Tibial nerve (tissue), 4 donors: Measurements from ENCODE around the gene WBP4. TPM values are rescaled to one million over a fixed set of nuclear protein-coding genes. Genes with fewer than 3 reads are reported as not detected.

Source experiments
- DNase-seq, 2 donors: peaks; one replicate each; pipeline ENCODE4 v3.0.0-alpha.2; 2019; ENCODE audit warnings: low spot score in 2 of 2
- H3K27ac ChIP-seq, 4 donors: fragments of 200-600 bp; sonication (generic) in 3 of 4; one replicate each; pipeline ENCODE4 v1.5.1; 2017 to 2019; ENCODE audit warnings: mild to moderate bottlenecking in 1 of 4
- H3K27me3 ChIP-seq, 2 donors: fragments of 200-600 bp; sonication (generic) in 1 of 2; one replicate each; pipeline versions ENCODE4 v1.5.1 to v1.6.0; 2017 to 2019
- H3K36me3 ChIP-seq, 3 donors: fragments of 200-600 bp; sonication (generic); one replicate each; pipeline ENCODE4 v1.5.1; 2018 to 2019
- H3K4me1 ChIP-seq, 4 donors: fragments of 200-600 bp; sonication (generic) in 3 of 4; one replicate each; pipeline ENCODE4 v1.5.1; 2017 to 2019
- H3K4me3 ChIP-seq, 4 donors: fragments of 200-600 bp; sonication (generic) in 3 of 4; one replicate each; pipeline ENCODE4 v1.5.1; 2017 to 2019; ENCODE audit warnings: mild to moderate bottlenecking in 1 of 4, moderate library complexity in 1 of 4
- H3K9me3 ChIP-seq, 4 donors: fragments of 200-600 bp; sonication (generic) in 3 of 4; one replicate each; pipeline ENCODE4 v1.5.1; 2017 to 2019
- EP300 ChIP-seq, 2 donors: sonication (generic); formaldehyde crosslinking; IDR thresholded peaks; one replicate each; pipeline ENCODE4 v1.6.1; 2017; ENCODE audit warnings: antibody characterized with exemption in 2 of 2, mild to moderate bottlenecking in 1 of 2
- POLR2A ChIP-seq, 2 donors: fragments of 450-650 bp; IDR thresholded peaks; one replicate each; pipeline ENCODE4 v1.6.1; 2017; ENCODE audit warnings: antibody characterized with exemption in 2 of 2, mild to moderate bottlenecking in 2 of 2, moderate library complexity in 2 of 2
- WGBS, 2 donors: methylation state at CpG; one replicate each; pipeline ENCODE4 v1.1.5; 2018; 5-methylcytosine and 5-hydroxymethylcytosine counted together
- small RNA-seq: library from RNA; depleted of rRNA; stranded (forward); fragments of <200 nt; gene quantifications from one replicate; pipeline ENCODE3, GENCODE V24; 2016
- total RNA-seq, 4 donors: library from RNA; depleted of rRNA; stranded (reverse); fragments of >200 nt; gene quantifications; one replicate each; pipeline ENCODE4 v1.1.0, GENCODE V29; 2016
- TF ChIP-seq, protein P1 (sequence below), 5 experiments: fragments of 200-600 bp in 3 of 5; fragments of 450-650 bp in 2 of 5; sonication (generic) in 3 of 5; IDR thresholded peaks; one replicate each; pipeline ENCODE4 v1.5.1; 2016 to 2019; ENCODE audit warnings: antibody characterized with exemption in 5 of 5, mild to moderate bottlenecking in 3 of 5, moderate library complexity in 2 of 5

Gene WBP4
- total RNA-seq, 4 donors from 2014 or later = 10.2 to 27.1 (median 15.5) TPM

DNA sequence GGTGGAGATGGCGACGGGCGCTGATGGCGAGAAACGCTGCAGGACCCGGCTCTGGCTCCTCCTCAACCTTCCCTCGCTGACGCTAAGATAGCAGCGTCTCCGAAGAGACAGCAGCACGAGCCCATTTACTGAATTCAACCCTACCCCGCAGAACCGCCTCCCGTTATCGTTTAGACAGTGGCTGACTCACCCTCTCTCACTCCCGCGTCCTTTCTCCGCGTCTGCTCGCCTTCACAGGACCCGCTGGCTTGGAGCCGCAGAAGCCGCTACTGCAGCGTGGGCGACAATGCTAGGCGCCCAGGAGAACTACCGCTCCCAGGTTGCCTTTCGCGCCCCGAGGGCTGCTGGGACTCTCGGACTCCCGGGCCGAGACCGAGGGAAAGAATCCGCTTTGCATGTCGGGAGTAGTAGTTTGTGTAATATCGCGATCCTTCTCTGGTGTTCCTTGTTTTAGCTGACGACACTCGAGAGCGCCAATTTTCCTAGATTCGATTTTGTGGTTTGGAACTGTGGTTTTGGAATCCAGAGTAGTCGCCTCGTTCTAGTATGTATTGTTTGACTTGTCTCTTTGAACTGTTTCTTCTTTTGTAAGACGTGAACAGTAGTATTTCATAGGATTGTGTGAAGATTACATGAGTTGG, 71.3 kb downstream of the WBP4 start, which contains the start of gene KBTBD6:
Gene KBTBD6, minus strand, starts transcription at position 291 of the 641 bp plus-strand sequence. CDS start 291 bp downstream, outside the sequence.
- Histone ChIP-seq H3K9me3 (no peaks in the 10 kb centered on the region), H3K27ac (peak within 1 kb of the TSS; percentile 41 to 91 (median 78)), H3K36me3 (no peaks in the 10 kb centered on the region), H3K4me1 (peaks cover 0 to 54% (median 15%) of the 10 kb centered on the region in 4 donors), H3K27me3 (no peaks in the 10 kb centered on the region), H3K4me3 (peak within 1 kb of the TSS; percentile 44 to 88 (median 80))
- 1% methylated on average over 36 to 40 of the region's 45 CpGs for WGBS, 2 donors
- DNase-seq = peak; percentile 84 to 91
- peak; percentile 79 to 93 for TF ChIP-seq EP300 (IDR thresholded peaks at IDR 0.05)
- peak; percentile 41 to 64 for TF ChIP-seq POLR2A (IDR thresholded peaks at IDR 0.05)
- TF ChIP-seq, protein P1, sequence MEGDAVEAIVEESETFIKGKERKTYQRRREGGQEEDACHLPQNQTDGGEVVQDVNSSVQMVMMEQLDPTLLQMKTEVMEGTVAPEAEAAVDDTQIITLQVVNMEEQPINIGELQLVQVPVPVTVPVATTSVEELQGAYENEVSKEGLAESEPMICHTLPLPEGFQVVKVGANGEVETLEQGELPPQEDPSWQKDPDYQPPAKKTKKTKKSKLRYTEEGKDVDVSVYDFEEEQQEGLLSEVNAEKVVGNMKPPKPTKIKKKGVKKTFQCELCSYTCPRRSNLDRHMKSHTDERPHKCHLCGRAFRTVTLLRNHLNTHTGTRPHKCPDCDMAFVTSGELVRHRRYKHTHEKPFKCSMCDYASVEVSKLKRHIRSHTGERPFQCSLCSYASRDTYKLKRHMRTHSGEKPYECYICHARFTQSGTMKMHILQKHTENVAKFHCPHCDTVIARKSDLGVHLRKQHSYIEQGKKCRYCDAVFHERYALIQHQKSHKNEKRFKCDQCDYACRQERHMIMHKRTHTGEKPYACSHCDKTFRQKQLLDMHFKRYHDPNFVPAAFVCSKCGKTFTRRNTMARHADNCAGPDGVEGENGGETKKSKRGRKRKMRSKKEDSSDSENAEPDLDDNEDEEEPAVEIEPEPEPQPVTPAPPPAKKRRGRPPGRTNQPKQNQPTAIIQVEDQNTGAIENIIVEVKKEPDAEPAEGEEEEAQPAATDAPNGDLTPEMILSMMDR (IDR thresholded peaks at IDR 0.05) = peak in 1 of 5 experiments; percentile 21

Small RNAs within 50 kb of the gene (small RNA-seq; reads per million reads assigned to genes)
- not detected for gene MIR3168
- gene RN7SL597P = not detected

Other genes with a start within 250 kb of the WBP4 start
- 100 to 1,000 TPM in 2 of 4 donors, 10 to 100 TPM in 2; 54.6 to 118 (median 98.6) TPM for gene ELF1, start 42.2 kb upstream of the WBP4 start, total RNA-seq
- 10 to 100 TPM in 1 of 4 donors, 1 to 10 TPM in 3; 8.1 to 14.2 (median 9.0) TPM for gene KBTBD6, start 71.3 kb downstream of the WBP4 start, total RNA-seq
- 10 to 100 TPM in 2 of 4 donors, 1 to 10 TPM in 2; 4.5 to 11.1 (median 9.3) TPM for gene KBTBD7, start 133.1 kb downstream of the WBP4 start, total RNA-seq
- gene MTRF1, start 202.1 kb downstream of the WBP4 start, total RNA-seq = 10 to 100 TPM in 1 of 4 donors, 1 to 10 TPM in 3; 2.5 to 27.3 (median 7.3) TPM
- gene NAA16, start 249.8 kb downstream of the WBP4 start, total RNA-seq = 10 to 100 TPM; 28.7 to 45.3 (median 37.6) TPM